Mesenchymal stem cell (in vitro differentiated cells and primary cell): Measurements from ENCODE around the gene MTCH2.

Experiments used
- DNase-seq: peaks from one replicate; pipeline ENCODE4 v3.0.0-alpha.2; 2013
- H2AFZ ChIP-seq: one replicate; pipeline ENCODE4 v1.6.1; 2013; ENCODE audit warnings: low read depth, mild to moderate bottlenecking, control low read depth, inconsistent platforms, low read length, moderate library complexity
- H2AK5ac ChIP-seq: 2 replicates; pipeline ENCODE4 v1.6.1; 2013; ENCODE audit warnings: low read length, moderate library complexity, mild to moderate bottlenecking, inconsistent platforms; ENCODE audit not compliant: severe bottlenecking
- H2BK120ac ChIP-seq: one replicate; pipeline ENCODE4 v1.6.1; 2013; ENCODE audit warnings: low read depth, mild to moderate bottlenecking, inconsistent platforms, low read length, moderate library complexity
- H2BK12ac ChIP-seq, 2 experiments: one replicate each; pipeline ENCODE4 v1.6.1; 2013; ENCODE audit warnings: inconsistent platforms in 2 of 2, low read length in 2 of 2, mild to moderate bottlenecking in 2 of 2, moderate library complexity in 2 of 2, control low read depth in 1 of 2
- H2BK15ac ChIP-seq: one replicate; pipeline ENCODE4 v1.6.1; 2013; ENCODE audit warnings: mild to moderate bottlenecking, low read depth, inconsistent platforms; ENCODE audit not compliant: poor library complexity, severe bottlenecking
- H2BK5ac ChIP-seq: 2 replicates; pipeline ENCODE4 v1.6.1; 2013; ENCODE audit warnings: low read depth, mild to moderate bottlenecking, low read length, control low read depth, inconsistent platforms; ENCODE audit not compliant: poor library complexity, severe bottlenecking
- H3K14ac ChIP-seq, 2 experiments: one replicate each; pipeline ENCODE4 v1.6.1; 2013; ENCODE audit warnings: inconsistent platforms in 2 of 2, low read length in 2 of 2, control low read depth in 1 of 2, mild to moderate bottlenecking in 1 of 2, moderate library complexity in 1 of 2
- H3K18ac ChIP-seq, 2 experiments: one replicate each; pipeline ENCODE4 v1.6.1; 2013; ENCODE audit warnings: inconsistent platforms in 2 of 2, low read length in 2 of 2, control low read depth in 1 of 2, low read depth in 1 of 2, mild to moderate bottlenecking in 1 of 2
- H3K23ac ChIP-seq, 2 experiments: one replicate each; pipeline ENCODE4 v1.6.1; 2013; ENCODE audit warnings: inconsistent platforms in 2 of 2, low read length in 2 of 2, mild to moderate bottlenecking in 2 of 2, moderate library complexity in 2 of 2, control low read depth in 1 of 2
- H3K27ac ChIP-seq: 2 replicates; pipeline ENCODE4 v1.5.1; 2013; ENCODE audit warnings: mild to moderate bottlenecking, moderate library complexity, low read length, control low read depth, inconsistent platforms; ENCODE audit not compliant: poor library complexity, severe bottlenecking
- H3K27me3 ChIP-seq, 2 experiments: 2 replicates each; pipeline versions ENCODE4 v1.6.1 to v1.7.0; 2013; ENCODE audit warnings: low read length in 2 of 2, mild to moderate bottlenecking in 2 of 2, moderate library complexity in 2 of 2, control low read depth in 1 of 2, inconsistent platforms in 1 of 2; ENCODE audit not compliant: control insufficient read depth in 1 of 2, insufficient read depth in 1 of 2
- H3K36me3 ChIP-seq, 2 experiments: 2 replicates each; pipeline versions ENCODE4 v1.6.1 to v1.7.0; 2013; ENCODE audit warnings: low read length in 2 of 2, control low read depth in 1 of 2, inconsistent platforms in 1 of 2, low read depth in 1 of 2, mild to moderate bottlenecking in 1 of 2; ENCODE audit not compliant: insufficient read depth in 2 of 2, control insufficient read depth in 1 of 2
- H3K4ac ChIP-seq, 2 experiments: one replicate each; pipeline ENCODE4 v1.6.1; 2013; ENCODE audit warnings: inconsistent platforms in 2 of 2, low read length in 2 of 2, mild to moderate bottlenecking in 2 of 2, moderate library complexity in 2 of 2, control low read depth in 1 of 2, low read depth in 1 of 2
- H3K4me1 ChIP-seq: 2 replicates; pipeline ENCODE4 v1.6.1; 2013; ENCODE audit warnings: low read depth, low read length, control low read depth; ENCODE audit not compliant: control insufficient read depth, insufficient read depth
- H3K4me2 ChIP-seq: 2 replicates; pipeline ENCODE4 v1.6.1; 2013; ENCODE audit warnings: low read length, mild to moderate bottlenecking, inconsistent platforms; ENCODE audit not compliant: poor library complexity, severe bottlenecking
- H3K4me3 ChIP-seq, 2 experiments: 2 replicates each; pipeline versions ENCODE4 v1.5.1 to v1.7.0; 2013; ENCODE audit warnings: low read length in 2 of 2, mild to moderate bottlenecking in 2 of 2, control low read depth in 1 of 2, low read depth in 1 of 2; ENCODE audit not compliant: insufficient read depth in 1 of 2
- H3K79me1 ChIP-seq: replicated peaks from 2 replicates; pipeline ENCODE4 v1.6.1; 2013; ENCODE audit warnings: mild to moderate bottlenecking, control low read depth, low read length, inconsistent platforms; ENCODE audit not compliant: poor library complexity, severe bottlenecking
- H3K9ac ChIP-seq: 2 replicates; pipeline ENCODE4 v1.7.0; 2013; ENCODE audit warnings: mild to moderate bottlenecking, low read length, moderate library complexity
- H3K9me3 ChIP-seq: 2 replicates; pipeline ENCODE4 v1.7.0; 2013; ENCODE audit warnings: mild to moderate bottlenecking, low read length; ENCODE audit not compliant: control insufficient read depth
- H4K8ac ChIP-seq: one replicate; pipeline ENCODE4 v1.6.1; 2013; ENCODE audit warnings: inconsistent platforms, mild to moderate bottlenecking, low read length, moderate library complexity
- H4K91ac ChIP-seq: one replicate; pipeline ENCODE4 v1.6.1; 2013; ENCODE audit warnings: mild to moderate bottlenecking, low read length, inconsistent platforms
- WGBS: methylation state at CpG from one replicate; pipeline ENCODE4 v1.1.7; 2013; ENCODE audit warnings: mixed read lengths; 5-methylcytosine and 5-hydroxymethylcytosine counted together

The MTCH2 gene

DNA sequence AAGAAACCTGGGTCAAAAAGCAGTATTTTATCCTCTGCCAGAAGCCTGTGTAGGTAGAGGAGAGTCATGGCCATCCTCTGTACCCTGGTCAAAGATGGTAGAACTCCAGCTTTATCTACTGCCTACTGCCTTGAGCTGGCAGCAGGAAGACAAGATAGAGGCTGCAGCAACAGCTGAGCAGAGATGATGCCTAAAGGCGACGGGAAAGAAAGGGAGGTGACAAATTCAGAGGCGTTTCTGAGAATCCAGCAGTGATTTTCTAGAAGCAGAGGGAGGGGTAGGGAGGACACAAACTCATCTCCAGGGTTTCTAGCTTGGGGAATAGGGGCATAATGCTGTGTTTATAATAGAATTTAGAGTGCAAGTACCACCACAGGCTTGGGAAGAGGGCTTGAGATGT lies 32.7 kb downstream of the MTCH2 start:
- WGBS = 75% methylated on average over 3 of the region's 3 CpGs
- H2BK5ac ChIP-seq = no peak overlapping the region

DNA sequence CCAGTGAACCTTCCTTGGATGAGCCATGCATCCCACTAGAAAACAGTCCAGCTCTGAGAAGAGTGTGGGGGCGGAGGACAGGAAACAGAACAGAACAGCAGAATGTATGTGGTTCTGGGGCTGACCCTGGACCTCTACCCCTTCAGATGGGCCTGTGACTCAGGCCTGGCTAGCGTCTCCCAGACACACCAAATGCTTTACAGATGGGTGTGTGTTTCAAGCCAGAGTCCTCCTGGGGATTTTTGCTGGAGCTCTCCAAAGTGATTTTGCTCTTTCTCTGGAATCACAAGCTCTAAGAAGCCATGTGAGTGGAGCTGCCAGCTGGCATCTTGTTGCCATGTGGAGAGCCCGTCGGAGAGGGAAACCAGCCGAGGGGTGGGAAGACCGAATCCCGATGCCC lies 35.0 kb downstream of the MTCH2 start:
- Histone ChIP-seq H3K4ac (peak overlapping the region in 1 of 2 experiments; percentile 42), H2BK5ac (no peak overlapping the region), H2BK120ac (no peak overlapping the region), H3K18ac (no peak overlapping the region), H3K14ac (no peak overlapping the region), H3K27ac (no peak overlapping the region), H4K8ac (no peak overlapping the region), H2AK5ac (no peak overlapping the region), H3K4me3 (peak overlapping the region in 1 of 2 experiments; percentile 42), H4K91ac (no peak overlapping the region), H2BK15ac (no peak overlapping the region), H2AFZ (no peak overlapping the region), H3K23ac (no peak overlapping the region), H3K4me2 (no peak overlapping the region), H3K27me3 (no peaks in the 10 kb centered on the region), H3K36me3 (peaks cover 0 to 22% of the 10 kb centered on the region in 2 experiments), H3K9me3 (no peaks in the 10 kb centered on the region), H3K79me1 (no peaks in the 10 kb centered on the region), H3K9ac (peak overlapping the region; percentile 63), H3K4me1 (peaks cover 3% of the 10 kb centered on the region), H2BK12ac (no peak overlapping the region)
- 36% methylated on average over 6 of the region's 7 CpGs for WGBS
- DNase-seq = peak; percentile 96

More for the DNA sequence above, 32.7 kb downstream of the MTCH2 start:
- Histone ChIP-seq H3K4me2 (no peak overlapping the region), H3K14ac (no peak overlapping the region), H3K27ac (no peak overlapping the region), H4K91ac (no peak overlapping the region), H2AK5ac (no peak overlapping the region), H2BK120ac (no peak overlapping the region), H3K9ac (no peak overlapping the region), H3K23ac (no peak overlapping the region), H3K9me3 (no peaks in the 10 kb centered on the region), H3K4me3 (no peak overlapping the region), H4K8ac (no peak overlapping the region), H3K4me1 (peaks cover 3% of the 10 kb centered on the region), H3K79me1 (no peaks in the 10 kb centered on the region), H3K27me3 (no peaks in the 10 kb centered on the region), H2BK15ac (no peak overlapping the region), H3K18ac (no peak overlapping the region), H3K36me3 (peaks cover 0 to 28% of the 10 kb centered on the region in 2 experiments), H2AFZ (no peak overlapping the region), H2BK12ac (no peak overlapping the region), H3K4ac (no peak overlapping the region)
- no peak for DNase-seq

DNA sequence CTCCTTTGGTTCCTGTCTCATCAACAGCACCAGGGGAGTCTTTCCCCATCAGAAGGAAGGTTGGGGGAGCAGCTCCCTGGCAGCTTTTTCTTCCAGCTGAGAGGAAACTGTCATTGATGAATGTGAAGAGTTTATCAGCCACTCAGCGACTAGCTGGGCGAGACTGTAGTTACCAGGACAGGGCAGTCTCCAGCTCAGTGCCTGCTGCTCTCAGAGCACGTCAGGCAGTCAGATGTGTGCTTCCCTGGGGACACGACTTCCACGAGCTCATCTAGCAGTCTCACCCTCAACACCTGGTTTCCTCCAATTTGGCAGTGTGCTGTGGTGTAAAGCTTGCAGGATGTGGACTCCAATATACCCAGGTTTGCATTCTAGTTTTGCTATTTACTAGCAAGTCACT lies 35.6 kb downstream of the MTCH2 start:
- WGBS = 7% methylated on average over 4 of the region's 5 CpGs
- no peak overlapping the region for H3K4ac ChIP-seq
- H3K23ac ChIP-seq = no peak overlapping the region
- no peak overlapping the region for H2AK5ac ChIP-seq
- peak; percentile 67 for DNase-seq
- peaks cover 3% of the 10 kb centered on the region for H3K4me1 ChIP-seq
- peak overlapping the region; percentile 63 for H3K9ac ChIP-seq
- H3K27me3 ChIP-seq = no peaks in the 10 kb centered on the region
- no peak overlapping the region for H2BK120ac ChIP-seq
- no peaks in the 10 kb centered on the region for H3K79me1 ChIP-seq
- H3K27ac ChIP-seq = no peak overlapping the region
- no peak overlapping the region for H3K4me2 ChIP-seq
- no peak overlapping the region for H2AFZ ChIP-seq
- peak overlapping the region in 1 of 2 experiments; percentile 42 for H3K4me3 ChIP-seq
- H4K8ac ChIP-seq = peak overlapping the region; percentile 10
- H2BK12ac ChIP-seq = peak overlapping the region; percentile 33 to 60
- H2BK15ac ChIP-seq = no peak overlapping the region
- peaks cover 0 to 19% of the 10 kb centered on the region in 2 experiments for H3K36me3 ChIP-seq
- no peak overlapping the region for H2BK5ac ChIP-seq
- peak overlapping the region in 1 of 2 experiments; percentile 68 for H3K14ac ChIP-seq
- H3K9me3 ChIP-seq = no peaks in the 10 kb centered on the region
- H3K18ac ChIP-seq = peak overlapping the region; percentile 59 to 71
- peak overlapping the region; percentile 70 for H4K91ac ChIP-seq

DNA sequence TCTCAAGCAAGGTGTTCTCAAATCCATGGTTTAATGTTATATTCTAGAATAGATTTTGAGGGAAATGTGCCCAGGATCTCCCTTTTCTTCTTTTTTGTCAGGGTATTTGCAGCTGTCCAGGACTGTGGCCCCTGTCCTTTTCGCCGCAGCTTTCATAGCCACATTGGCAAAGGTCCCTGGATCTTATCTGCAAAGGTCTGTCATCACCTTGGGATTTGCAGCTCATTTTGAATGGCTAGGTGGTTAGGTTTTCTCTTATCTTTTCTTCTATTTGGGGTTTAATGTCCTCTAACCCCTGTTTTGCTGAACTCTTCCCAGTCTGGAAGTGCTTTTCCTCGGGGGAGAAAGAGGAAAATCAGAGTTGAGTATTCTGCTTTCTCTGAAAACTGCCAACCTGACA lies 36.4 kb downstream of the MTCH2 start:
- Histone ChIP-seq H2BK120ac (no peak overlapping the region), H3K4me3 (no peak overlapping the region), H4K8ac (no peak overlapping the region), H3K4ac (no peak overlapping the region), H3K9ac (peak overlapping the region; percentile 63), H2BK15ac (no peak overlapping the region), H2AK5ac (no peak overlapping the region), H3K36me3 (peaks cover 0 to 11% of the 10 kb centered on the region in 2 experiments), H3K79me1 (no peaks in the 10 kb centered on the region), H3K4me2 (no peak overlapping the region), H3K4me1 (peaks cover 3% of the 10 kb centered on the region), H3K27me3 (no peaks in the 10 kb centered on the region), H3K14ac (no peak overlapping the region), H3K9me3 (no peaks in the 10 kb centered on the region), H2BK12ac (no peak overlapping the region), H3K18ac (no peak overlapping the region), H3K27ac (no peak overlapping the region), H2AFZ (no peak overlapping the region), H4K91ac (no peak overlapping the region), H2BK5ac (no peak overlapping the region), H3K23ac (no peak overlapping the region)
- no peak for DNase-seq
- WGBS = 87% methylated on average over 3 of the region's 3 CpGs
